Liver (tissue), 9 donors: ENCODE data around the gene STX11. TPM values are rescaled to one million over a fixed set of nuclear protein-coding genes. Genes with fewer than 3 reads are reported as not detected.

ENCODE experiments used
- DNase-seq: peaks from one replicate; pipeline ENCODE4 v3.0.0-alpha.2; 2017; ENCODE audit warnings: low spot score
- H3K27ac ChIP-seq, 2 donors: one replicate each; pipeline ENCODE4 v1.7.0; 2013; ENCODE audit warnings: inconsistent platforms in 2 of 2, low read length in 2 of 2, control low read depth in 1 of 2, low read depth in 1 of 2, mild to moderate bottlenecking in 1 of 2
- H3K27me3 ChIP-seq, 4 donors: one replicate each; pipeline versions ENCODE4 v1.6.1 to v1.7.0; 2013; ENCODE audit warnings: low read length in 3 of 4, inconsistent platforms in 1 of 4, mild to moderate bottlenecking in 1 of 4, moderate library complexity in 1 of 4; ENCODE audit not compliant: control insufficient read depth in 4 of 4, insufficient read depth in 4 of 4
- H3K36me3 ChIP-seq, 4 donors: one replicate each; pipeline versions ENCODE4 v1.6.1 to v1.7.0; 2013; ENCODE audit warnings: low read length in 3 of 4, mild to moderate bottlenecking in 3 of 4, low read depth in 1 of 4, moderate library complexity in 1 of 4; ENCODE audit not compliant: control insufficient read depth in 4 of 4, insufficient read depth in 3 of 4
- H3K4me1 ChIP-seq, 4 donors: one replicate each; pipeline versions ENCODE4 v1.6.1 to v1.7.0; 2013; ENCODE audit warnings: low read length in 3 of 4, mild to moderate bottlenecking in 3 of 4, moderate library complexity in 1 of 4; ENCODE audit not compliant: control insufficient read depth in 4 of 4, insufficient read depth in 4 of 4
- H3K4me3 ChIP-seq, 3 donors: one replicate each; pipeline versions ENCODE4 v1.6.1 to v1.7.0; 2013; ENCODE audit warnings: low read length in 3 of 3, control low read depth in 1 of 3, low read depth in 1 of 3, mild to moderate bottlenecking in 1 of 3
- H3K9ac ChIP-seq, 2 donors: one replicate each; pipeline ENCODE4 v1.7.0; 2013; ENCODE audit warnings: low read length in 2 of 2, mild to moderate bottlenecking in 2 of 2, moderate library complexity in 2 of 2, control low read depth in 1 of 2, low read depth in 1 of 2
- H3K9me3 ChIP-seq, 4 donors: one replicate each; pipeline versions ENCODE4 v1.6.1 to v1.7.0; 2013; ENCODE audit warnings: low read length in 3 of 4; ENCODE audit not compliant: control insufficient read depth in 4 of 4
- EGR1 ChIP-seq, 2 donors: IDR thresholded peaks; 2 replicates each; pipeline ENCODE4 v1.6.1; 2016 to 2018; ENCODE audit warnings: antibody characterized with exemption in 2 of 2, low read depth in 2 of 2
- FOXA1 ChIP-seq: IDR thresholded peaks from 2 replicates; pipeline ENCODE4 v1.6.1; 2016; ENCODE audit warnings: antibody characterized with exemption
- FOXA2 ChIP-seq: IDR thresholded peaks from 2 replicates; pipeline ENCODE4 v1.6.1; 2016; ENCODE audit warnings: antibody characterized with exemption
- GABPA ChIP-seq, 2 donors: IDR thresholded peaks in 1 of 2; conservative IDR thresholded peaks in 1 of 2; 2 replicates each; pipeline ENCODE4 v1.6.1; 2016; ENCODE audit warnings: antibody characterized with exemption in 2 of 2, mild to moderate bottlenecking in 1 of 2, moderate library complexity in 1 of 2
- HNF4A ChIP-seq, 2 donors: conservative IDR thresholded peaks; 2 replicates each; pipeline ENCODE4 v1.6.1; 2016; ENCODE audit warnings: antibody characterized with exemption in 2 of 2, mild to moderate bottlenecking in 2 of 2
- HNF4G ChIP-seq: IDR thresholded peaks from 2 replicates; pipeline ENCODE4 v1.6.1; 2016; ENCODE audit warnings: antibody characterized with exemption
- JUND ChIP-seq, 2 donors: IDR thresholded peaks; 2 replicates each; pipeline ENCODE4 v1.6.1; 2016; ENCODE audit warnings: antibody characterized with exemption in 2 of 2
- NR2F2 ChIP-seq: IDR thresholded peaks from 2 replicates; pipeline ENCODE4 v1.6.1; 2016; ENCODE audit warnings: antibody characterized with exemption
- RAD21 ChIP-seq, 2 donors: IDR thresholded peaks; 2 replicates each; pipeline ENCODE4 v1.6.1; 2016; ENCODE audit warnings: antibody characterized with exemption in 2 of 2, mild to moderate bottlenecking in 2 of 2
- RXRA ChIP-seq, 2 donors: IDR thresholded peaks; 2 replicates each; pipeline ENCODE4 v1.6.1; 2017 to 2018; ENCODE audit warnings: antibody characterized with exemption in 2 of 2, mild to moderate bottlenecking in 1 of 2
- SP1 ChIP-seq: IDR thresholded peaks from 2 replicates; pipeline ENCODE4 v1.6.1; 2018; ENCODE audit warnings: antibody characterized with exemption, mild to moderate bottlenecking
- TAF1 ChIP-seq: conservative IDR thresholded peaks from 2 replicates; pipeline ENCODE4 v1.6.1; 2016; ENCODE audit warnings: antibody characterized with exemption, mild to moderate bottlenecking
- YY1 ChIP-seq: IDR thresholded peaks from 2 replicates; pipeline ENCODE4 v1.6.1; 2016; ENCODE audit warnings: antibody characterized with exemption, mild to moderate bottlenecking
- WGBS: extraction: QIAGEN DNeasy Blood & Tissue Kit; methylation state at CpG from one replicate; pipeline ENCODE4 v1.1.7; 2013; 5-methylcytosine and 5-hydroxymethylcytosine counted together
- polyA plus RNA-seq, 2 donors: library from polyadenylated mRNA; stranded (reverse) in 1 of 2; unstranded in 1 of 2; fragments of 200-250 nt in 1 of 2; fragments of >200 nt in 1 of 2; fragmentation: Nextera tagmentation in 1 of 2; extraction: Ambion mirVana in 1 of 2; gene quantifications; one replicate each; pipeline versions ENCODE4 v1.2.1 to v1.2.3, GENCODE V29; 2013 to 2015
- total RNA-seq, 2 donors: library from RNA; depleted of rRNA; stranded (reverse); fragments of >200 nt; gene quantifications; one replicate each; pipeline ENCODE4 v1.2.3, GENCODE V29; 2014
- TF ChIP-seq, protein P1 (sequence below): IDR thresholded peaks from 2 replicates; pipeline ENCODE4 v1.6.1; 2016; ENCODE audit warnings: antibody characterized with exemption
- TF ChIP-seq, protein P2 (sequence below): IDR thresholded peaks from 2 replicates; pipeline ENCODE4 v1.6.1; 2016; ENCODE audit warnings: antibody characterized with exemption, mild to moderate bottlenecking
- TF ChIP-seq, protein P3 (sequence below): IDR thresholded peaks from 2 replicates; pipeline ENCODE4 v1.6.1; 2016; ENCODE audit warnings: antibody characterized with exemption
- TF ChIP-seq, protein P4 (sequence below): fragments of 150-350 bp; IDR thresholded peaks from 2 replicates; pipeline ENCODE4 v1.5.1; 2017; ENCODE audit warnings: improper control_type of control experiment, low read depth, low read length; ENCODE audit not compliant: missing input control
- donor health status: healthy.
- donor health status: healthy.
- donor health status: healthy.
- donor health status: healthy.
- donor health status: healthy.

The STX11 gene
- total and polyA plus RNA-seq, 4 donors: 1.3 to 4.9 (median 3.4) TPM

DNA sequence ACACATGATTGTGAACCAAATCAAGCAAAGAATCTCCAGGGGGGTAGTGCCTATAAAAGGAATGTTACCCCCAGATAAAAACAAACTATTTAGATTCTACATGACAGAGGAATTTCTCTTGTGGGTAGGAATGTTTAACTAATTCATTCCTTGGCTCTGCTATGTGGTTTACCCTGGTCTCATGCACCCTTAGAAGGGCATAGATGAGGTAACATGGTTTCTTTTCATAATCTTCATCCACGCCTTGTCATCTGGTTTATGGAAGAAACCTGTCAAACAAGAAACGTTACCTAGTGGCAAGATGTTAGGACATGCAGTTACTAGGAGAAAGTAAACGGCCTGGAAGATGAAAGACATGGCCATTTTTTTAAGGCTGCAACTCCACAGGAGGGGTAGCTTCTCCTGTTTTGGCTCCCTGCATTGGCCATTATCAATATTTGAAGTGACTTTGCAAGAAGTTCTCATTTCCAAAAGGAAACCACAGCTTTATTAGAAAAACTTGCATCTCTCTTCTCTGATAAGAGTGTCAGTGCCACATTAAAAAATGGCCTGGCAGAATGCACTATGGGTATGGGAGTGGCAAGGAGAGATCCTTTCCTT lies 45.5 kb downstream of the STX11 start:
- Histone ChIP-seq H3K9ac (no peak overlapping the region), H3K36me3 (no peaks in the 10 kb centered on the region), H3K4me1 (no peaks in the 10 kb centered on the region), H3K27me3 (no peaks in the 10 kb centered on the region), H3K4me3 (no peak overlapping the region), H3K9me3 (peaks cover 0 to 2% (median 0%) of the 10 kb centered on the region in 4 donors), H3K27ac (no peak overlapping the region)
- no peak for DNase-seq
- 69% methylated on average over 3 of the region's 3 CpGs for WGBS
- TF ChIP-seq NR2F2 (no peak), HNF4A (conservative IDR thresholded peaks at IDR 0.05) (no peak), GABPA (IDR thresholded peaks at IDR 0.05 in 1 of 2, conservative IDR thresholded peaks at IDR 0.05 in 1 of 2) (no peak)
- TF ChIP-seq, protein P1, sequence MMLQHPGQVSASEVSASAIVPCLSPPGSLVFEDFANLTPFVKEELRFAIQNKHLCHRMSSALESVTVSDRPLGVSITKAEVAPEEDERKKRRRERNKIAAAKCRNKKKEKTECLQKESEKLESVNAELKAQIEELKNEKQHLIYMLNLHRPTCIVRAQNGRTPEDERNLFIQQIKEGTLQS: no peak
- TF ChIP-seq, protein P2, sequence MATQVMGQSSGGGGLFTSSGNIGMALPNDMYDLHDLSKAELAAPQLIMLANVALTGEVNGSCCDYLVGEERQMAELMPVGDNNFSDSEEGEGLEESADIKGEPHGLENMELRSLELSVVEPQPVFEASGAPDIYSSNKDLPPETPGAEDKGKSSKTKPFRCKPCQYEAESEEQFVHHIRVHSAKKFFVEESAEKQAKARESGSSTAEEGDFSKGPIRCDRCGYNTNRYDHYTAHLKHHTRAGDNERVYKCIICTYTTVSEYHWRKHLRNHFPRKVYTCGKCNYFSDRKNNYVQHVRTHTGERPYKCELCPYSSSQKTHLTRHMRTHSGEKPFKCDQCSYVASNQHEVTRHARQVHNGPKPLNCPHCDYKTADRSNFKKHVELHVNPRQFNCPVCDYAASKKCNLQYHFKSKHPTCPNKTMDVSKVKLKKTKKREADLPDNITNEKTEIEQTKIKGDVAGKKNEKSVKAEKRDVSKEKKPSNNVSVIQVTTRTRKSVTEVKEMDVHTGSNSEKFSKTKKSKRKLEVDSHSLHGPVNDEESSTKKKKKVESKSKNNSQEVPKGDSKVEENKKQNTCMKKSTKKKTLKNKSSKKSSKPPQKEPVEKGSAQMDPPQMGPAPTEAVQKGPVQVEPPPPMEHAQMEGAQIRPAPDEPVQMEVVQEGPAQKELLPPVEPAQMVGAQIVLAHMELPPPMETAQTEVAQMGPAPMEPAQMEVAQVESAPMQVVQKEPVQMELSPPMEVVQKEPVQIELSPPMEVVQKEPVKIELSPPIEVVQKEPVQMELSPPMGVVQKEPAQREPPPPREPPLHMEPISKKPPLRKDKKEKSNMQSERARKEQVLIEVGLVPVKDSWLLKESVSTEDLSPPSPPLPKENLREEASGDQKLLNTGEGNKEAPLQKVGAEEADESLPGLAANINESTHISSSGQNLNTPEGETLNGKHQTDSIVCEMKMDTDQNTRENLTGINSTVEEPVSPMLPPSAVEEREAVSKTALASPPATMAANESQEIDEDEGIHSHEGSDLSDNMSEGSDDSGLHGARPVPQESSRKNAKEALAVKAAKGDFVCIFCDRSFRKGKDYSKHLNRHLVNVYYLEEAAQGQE: no peak

DNA sequence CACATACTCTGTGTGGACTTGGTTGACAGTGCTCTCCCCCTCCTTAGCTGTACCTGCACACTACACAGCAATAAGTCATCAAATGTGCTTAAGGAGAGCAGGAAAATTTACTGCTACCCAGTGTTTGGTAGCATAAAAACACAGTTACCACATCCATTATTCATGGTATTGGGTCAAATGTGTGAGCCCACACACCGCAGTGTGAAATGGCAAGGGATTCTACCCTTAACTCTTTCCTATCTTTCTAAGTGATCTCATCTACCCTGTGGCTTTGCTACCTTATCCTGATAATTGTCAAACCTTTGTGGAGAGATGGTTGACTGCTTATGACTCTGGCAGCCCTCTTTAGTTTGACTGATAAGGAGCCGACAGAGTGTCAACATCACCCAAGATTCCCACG lies 47.6 kb downstream of the STX11 start:
- Histone ChIP-seq H3K27ac (no peak overlapping the region), H3K9ac (no peak overlapping the region), H3K4me3 (no peak overlapping the region), H3K36me3 (no peaks in the 10 kb centered on the region), H3K9me3 (peaks cover 5 to 14% (median 13%) of the 10 kb centered on the region in 4 donors), H3K27me3 (no peaks in the 10 kb centered on the region), H3K4me1 (no peaks in the 10 kb centered on the region)
- 68% methylated on average over 3 of the region's 3 CpGs for WGBS
- DNase-seq: no peak
- TF ChIP-seq FOXA1 (no peak), GABPA (IDR thresholded peaks at IDR 0.05 in 1 of 2, conservative IDR thresholded peaks at IDR 0.05 in 1 of 2) (no peak), YY1 (no peak), JUND (IDR thresholded peaks at IDR 0.05) (no peak)

DNA sequence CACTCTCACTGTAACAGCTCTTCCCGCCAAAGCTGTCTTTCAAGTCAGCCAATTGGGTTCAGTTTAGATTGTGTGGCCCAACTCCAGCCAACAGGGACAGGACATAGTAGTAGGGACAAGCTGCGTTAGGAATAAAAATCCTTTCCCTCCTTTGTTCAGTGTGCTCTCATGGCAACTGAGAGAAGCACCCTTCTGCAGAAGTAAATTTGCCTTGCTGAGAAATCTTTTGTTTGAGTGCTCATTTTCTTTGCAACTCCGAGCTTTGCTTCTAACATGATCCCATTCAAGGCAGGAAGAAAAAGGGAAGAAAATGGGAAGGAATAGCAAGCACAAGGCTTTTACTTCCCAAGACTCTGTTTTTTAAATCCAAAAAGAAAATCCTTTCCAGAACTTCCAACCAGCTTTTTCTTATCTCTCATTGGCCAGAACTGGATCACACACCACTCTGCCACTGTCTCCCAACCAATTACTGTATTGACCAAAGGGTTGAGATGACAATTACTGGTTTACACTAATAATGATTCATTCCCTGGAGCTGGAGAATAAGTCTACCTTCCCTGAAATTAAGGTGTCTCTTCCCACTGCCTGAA lies 52.7 kb downstream of the STX11 start:
- H3K27ac ChIP-seq: no peak overlapping the region
- no peaks in the 10 kb centered on the region for H3K36me3 ChIP-seq
- no peak overlapping the region for H3K4me3 ChIP-seq
- H3K9me3 ChIP-seq: peaks cover 11 to 25% (median 18%) of the 10 kb centered on the region in 4 donors
- WGBS: 66% methylated on average over 3 of the region's 3 CpGs
- no peaks in the 10 kb centered on the region for H3K27me3 ChIP-seq
- H3K9ac ChIP-seq: no peak overlapping the region
- no peak for DNase-seq
- no peaks in the 10 kb centered on the region for H3K4me1 ChIP-seq
- TF ChIP-seq HNF4A (conservative IDR thresholded peaks at IDR 0.05): no peak
- no peak for TF ChIP-seq HNF4G
- TF ChIP-seq TAF1: no peak
- TF ChIP-seq, protein P3, sequence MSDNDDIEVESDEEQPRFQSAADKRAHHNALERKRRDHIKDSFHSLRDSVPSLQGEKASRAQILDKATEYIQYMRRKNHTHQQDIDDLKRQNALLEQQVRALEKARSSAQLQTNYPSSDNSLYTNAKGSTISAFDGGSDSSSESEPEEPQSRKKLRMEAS: no peak
- TF ChIP-seq, protein P2: no peak
- TF ChIP-seq, protein P4, sequence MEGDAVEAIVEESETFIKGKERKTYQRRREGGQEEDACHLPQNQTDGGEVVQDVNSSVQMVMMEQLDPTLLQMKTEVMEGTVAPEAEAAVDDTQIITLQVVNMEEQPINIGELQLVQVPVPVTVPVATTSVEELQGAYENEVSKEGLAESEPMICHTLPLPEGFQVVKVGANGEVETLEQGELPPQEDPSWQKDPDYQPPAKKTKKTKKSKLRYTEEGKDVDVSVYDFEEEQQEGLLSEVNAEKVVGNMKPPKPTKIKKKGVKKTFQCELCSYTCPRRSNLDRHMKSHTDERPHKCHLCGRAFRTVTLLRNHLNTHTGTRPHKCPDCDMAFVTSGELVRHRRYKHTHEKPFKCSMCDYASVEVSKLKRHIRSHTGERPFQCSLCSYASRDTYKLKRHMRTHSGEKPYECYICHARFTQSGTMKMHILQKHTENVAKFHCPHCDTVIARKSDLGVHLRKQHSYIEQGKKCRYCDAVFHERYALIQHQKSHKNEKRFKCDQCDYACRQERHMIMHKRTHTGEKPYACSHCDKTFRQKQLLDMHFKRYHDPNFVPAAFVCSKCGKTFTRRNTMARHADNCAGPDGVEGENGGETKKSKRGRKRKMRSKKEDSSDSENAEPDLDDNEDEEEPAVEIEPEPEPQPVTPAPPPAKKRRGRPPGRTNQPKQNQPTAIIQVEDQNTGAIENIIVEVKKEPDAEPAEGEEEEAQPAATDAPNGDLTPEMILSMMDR: no peak
- no peak for TF ChIP-seq SP1
- TF ChIP-seq YY1: no peak
- no peak for TF ChIP-seq RAD21 (IDR thresholded peaks at IDR 0.05)
- no peak for TF ChIP-seq RXRA (IDR thresholded peaks at IDR 0.05)
- TF ChIP-seq NR2F2: no peak
- no peak for TF ChIP-seq EGR1 (IDR thresholded peaks at IDR 0.05; ENCODE audit: low read depth in 2 of 2)
- no peak for TF ChIP-seq FOXA1
- TF ChIP-seq GABPA (IDR thresholded peaks at IDR 0.05 in 1 of 2, conservative IDR thresholded peaks at IDR 0.05 in 1 of 2): no peak
- no peak for TF ChIP-seq JUND (IDR thresholded peaks at IDR 0.05)
- TF ChIP-seq, protein P1: no peak
- no peak for TF ChIP-seq FOXA2
